Brain microvascular endothelial cell (primary cell): ENCODE results near the gene SLC35F1.

ENCODE experiments used
- DNase-seq: peaks from one replicate; pipeline ENCODE4 v3.0.0-alpha.2; 2020
- H3K27ac ChIP-seq: fragments of 250-450 bp; sonication (Bioruptor Pico); 2 replicates; pipeline ENCODE4 v1.5.1; 2020; ENCODE audit warnings: mild to moderate bottlenecking, moderate library complexity
- H3K27me3 ChIP-seq: fragments of 250-450 bp; sonication (Bioruptor Pico); replicated peaks from 2 replicates; pipeline ENCODE4 v1.5.1; 2020; ENCODE audit warnings: mild to moderate bottlenecking
- H3K36me3 ChIP-seq: fragments of 250-450 bp; sonication (Bioruptor Pico); replicated peaks from 2 replicates; pipeline ENCODE4 v1.5.1; 2020; ENCODE audit warnings: mild to moderate bottlenecking
- H3K4me3 ChIP-seq: 2 replicates; pipeline ENCODE4 v1.5.1; 2011; ENCODE audit warnings: low read depth, mild to moderate bottlenecking, control low read depth, low read length, moderate library complexity
- CTCF ChIP-seq: IDR thresholded peaks from 2 replicates; pipeline ENCODE4 v1.5.1; 2011; ENCODE audit warnings: low read depth, mild to moderate bottlenecking, moderate library complexity, low read length, control low read depth, inconsistent platforms; ENCODE audit errors: missing control alignments
- in situ Hi-C: cut with HindIII; loops from 2 replicates; pipeline ENCODE4 v1.10.0; 2017; ENCODE audit warnings: low sequenced_read_pairs, low pct_ligation_motif_present

Gene SLC35F1

GRCh38 chr6:117918454-117918853 lies 11.4 kb downstream of the SLC35F1 start:
- Histone ChIP-seq H3K27ac (no peak overlapping the region), H3K4me3 (no peak overlapping the region), H3K27me3 (no peaks in the 10 kb centered on the region), H3K36me3 (no peaks in the 10 kb centered on the region)
- in situ Hi-C loops = no loop called here
- no peak for DNase-seq
- TF ChIP-seq CTCF = peak; percentile 40

GRCh38 chr6:117919275-117919674 lies 12.2 kb downstream of the SLC35F1 start:
- Histone ChIP-seq H3K4me3 (no peak overlapping the region), H3K27me3 (no peaks in the 10 kb centered on the region), H3K36me3 (no peaks in the 10 kb centered on the region), H3K27ac (no peak overlapping the region)
- TF ChIP-seq CTCF = no peak
- no peak for DNase-seq
- in situ Hi-C loops = no loop called here

GRCh38 chr6:117919775-117920729 lies 13.0 kb downstream of the SLC35F1 start:
- TF ChIP-seq CTCF = no peak
- DNase-seq = no peak
- in situ Hi-C loops = no loop called here
- no peak overlapping the region for H3K27ac ChIP-seq
- peak overlapping the region; percentile 44 for H3K4me3 ChIP-seq
- no peaks in the 10 kb centered on the region for H3K36me3 ChIP-seq
- H3K27me3 ChIP-seq = no peaks in the 10 kb centered on the region

- no peak for DNase-seq
- Histone ChIP-seq H3K36me3 (no peaks in the 10 kb centered on the region), H3K27me3 (no peaks in the 10 kb centered on the region), H3K27ac (no peak overlapping the region), H3K4me3 (no peak overlapping the region)
- TF ChIP-seq CTCF = no peak
- in situ Hi-C loops = no loop called here
Measured at GRCh38 chr6:117924690-117925089, 17.6 kb downstream of the SLC35F1 start.

- H3K27ac ChIP-seq = no peak overlapping the region
- no peaks in the 10 kb centered on the region for H3K36me3 ChIP-seq
- H3K4me3 ChIP-seq = no peak overlapping the region
- in situ Hi-C loops = no loop called here
- DNase-seq = no peak
- no peaks in the 10 kb centered on the region for H3K27me3 ChIP-seq
- TF ChIP-seq CTCF = no peak
Measured at GRCh38 chr6:117927866-117928265, 20.8 kb downstream of the SLC35F1 start.
